T-helper 1 cell treated with Interleukin-12 subunit alpha and Interleukin-12 subunit beta and Interleukin-4 antibody, amounts not matched to agents 30 μg/mL and 1 μg/mL, for 36 hours (primary cell): Measurements from ENCODE around the gene MPRIP.

Source experiments
- H3K27ac Mint-ChIP-seq: one replicate; pipeline ENCODE4 v1.8.0; 2021; ENCODE audit warnings: mild to moderate bottlenecking, mixed read lengths
- H3K27me3 Mint-ChIP-seq: one replicate; pipeline ENCODE4 v1.8.0; 2021; ENCODE audit warnings: low read depth, mixed read lengths
- H3K36me3 Mint-ChIP-seq: one replicate; pipeline ENCODE4 v1.8.0; 2021; ENCODE audit warnings: low read depth, mixed read lengths
- H3K4me1 Mint-ChIP-seq: one replicate; pipeline ENCODE4 v1.8.0; 2021; ENCODE audit warnings: low read depth, mixed read lengths
- H3K4me3 Mint-ChIP-seq: one replicate; pipeline ENCODE4 v1.8.0; 2021; ENCODE audit warnings: mild to moderate bottlenecking, moderate library complexity, mixed read lengths
- H3K9me3 Mint-ChIP-seq: one replicate; pipeline ENCODE4 v1.8.0; 2021; ENCODE audit warnings: mixed read lengths

Gene MPRIP

GRCh38 chr17:17213775-17214174 is 171.5 kb downstream of the MPRIP start:
- no peaks in the 10 kb centered on the region for H3K27me3 Mint-ChIP-seq
- no peak overlapping the region for H3K4me3 Mint-ChIP-seq
- no peaks in the 10 kb centered on the region for H3K9me3 Mint-ChIP-seq
- no peaks in the 10 kb centered on the region for H3K4me1 Mint-ChIP-seq
- H3K36me3 Mint-ChIP-seq = peaks cover 30% of the 10 kb centered on the region
- H3K27ac Mint-ChIP-seq = no peak overlapping the region

- no peaks in the 10 kb centered on the region for H3K9me3 Mint-ChIP-seq
- H3K4me3 Mint-ChIP-seq = no peak overlapping the region
- H3K27me3 Mint-ChIP-seq = no peaks in the 10 kb centered on the region
- no peaks in the 10 kb centered on the region for H3K4me1 Mint-ChIP-seq
- H3K27ac Mint-ChIP-seq = no peak overlapping the region
- peaks cover 30% of the 10 kb centered on the region for H3K36me3 Mint-ChIP-seq
Measured at GRCh38 chr17:17214646-17215436, 172.6 kb downstream of the MPRIP start.

- Mint-ChIP-seq H3K4me1 (no peaks in the 10 kb centered on the region), H3K9me3 (no peaks in the 10 kb centered on the region), H3K27ac (no peak overlapping the region), H3K27me3 (no peaks in the 10 kb centered on the region), H3K4me3 (no peak overlapping the region), H3K36me3 (peaks cover 35% of the 10 kb centered on the region)
Measured at GRCh38 chr17:17215575-17215974, 173.3 kb downstream of the MPRIP start.

- no peak overlapping the region for H3K27ac Mint-ChIP-seq
- H3K36me3 Mint-ChIP-seq = peaks cover 41% of the 10 kb centered on the region
- H3K4me3 Mint-ChIP-seq = no peak overlapping the region
- H3K27me3 Mint-ChIP-seq = no peaks in the 10 kb centered on the region
- no peaks in the 10 kb centered on the region for H3K4me1 Mint-ChIP-seq
- no peaks in the 10 kb centered on the region for H3K9me3 Mint-ChIP-seq
Measured at GRCh38 chr17:17216236-17216635, 174.0 kb downstream of the MPRIP start.

- no peaks in the 10 kb centered on the region for H3K27me3 Mint-ChIP-seq
- no peak overlapping the region for H3K27ac Mint-ChIP-seq
- H3K4me3 Mint-ChIP-seq = no peak overlapping the region
- H3K9me3 Mint-ChIP-seq = no peaks in the 10 kb centered on the region
- peaks cover 43% of the 10 kb centered on the region for H3K36me3 Mint-ChIP-seq
- H3K4me1 Mint-ChIP-seq = no peaks in the 10 kb centered on the region
Measured at GRCh38 chr17:17216776-17217175, 174.5 kb downstream of the MPRIP start.

GRCh38 chr17:17217995-17218394 is 175.7 kb downstream of the MPRIP start:
- H3K36me3 Mint-ChIP-seq = peaks cover 43% of the 10 kb centered on the region
- H3K4me1 Mint-ChIP-seq = no peaks in the 10 kb centered on the region
- no peaks in the 10 kb centered on the region for H3K9me3 Mint-ChIP-seq
- H3K4me3 Mint-ChIP-seq = no peak overlapping the region
- H3K27ac Mint-ChIP-seq = no peak overlapping the region
- no peaks in the 10 kb centered on the region for H3K27me3 Mint-ChIP-seq

GRCh38 chr17:17220529-17220928 is 178.3 kb downstream of the MPRIP start:
- Mint-ChIP-seq H3K4me1 (no peaks in the 10 kb centered on the region), H3K36me3 (peaks cover 51% of the 10 kb centered on the region), H3K4me3 (no peak overlapping the region), H3K9me3 (no peaks in the 10 kb centered on the region), H3K27me3 (no peaks in the 10 kb centered on the region), H3K27ac (no peak overlapping the region)

- H3K9me3 Mint-ChIP-seq = no peaks in the 10 kb centered on the region
- H3K4me3 Mint-ChIP-seq = no peak overlapping the region
- H3K27me3 Mint-ChIP-seq = no peaks in the 10 kb centered on the region
- H3K27ac Mint-ChIP-seq = no peak overlapping the region
- no peaks in the 10 kb centered on the region for H3K4me1 Mint-ChIP-seq
- peaks cover 56% of the 10 kb centered on the region for H3K36me3 Mint-ChIP-seq
Measured at GRCh38 chr17:17221329-17221728, 179.1 kb downstream of the MPRIP start.

GRCh38 chr17:17223736-17224135 is 181.5 kb downstream of the MPRIP start:
- no peaks in the 10 kb centered on the region for H3K9me3 Mint-ChIP-seq
- no peak overlapping the region for H3K4me3 Mint-ChIP-seq
- no peaks in the 10 kb centered on the region for H3K27me3 Mint-ChIP-seq
- no peak overlapping the region for H3K27ac Mint-ChIP-seq
- no peaks in the 10 kb centered on the region for H3K4me1 Mint-ChIP-seq
- peaks cover 42% of the 10 kb centered on the region for H3K36me3 Mint-ChIP-seq

GRCh38 chr17:17224137-17224536 is 181.9 kb downstream of the MPRIP start:
- H3K27me3 Mint-ChIP-seq = no peaks in the 10 kb centered on the region
- peaks cover 44% of the 10 kb centered on the region for H3K36me3 Mint-ChIP-seq
- H3K9me3 Mint-ChIP-seq = no peaks in the 10 kb centered on the region
- no peak overlapping the region for H3K27ac Mint-ChIP-seq
- no peak overlapping the region for H3K4me3 Mint-ChIP-seq
- H3K4me1 Mint-ChIP-seq = no peaks in the 10 kb centered on the region

GRCh38 chr17:17225901-17226300 is 183.6 kb downstream of the MPRIP start:
- H3K27ac Mint-ChIP-seq = no peak overlapping the region
- H3K27me3 Mint-ChIP-seq = no peaks in the 10 kb centered on the region
- H3K4me3 Mint-ChIP-seq = no peak overlapping the region
- peaks cover 42% of the 10 kb centered on the region for H3K36me3 Mint-ChIP-seq
- no peaks in the 10 kb centered on the region for H3K9me3 Mint-ChIP-seq
- no peaks in the 10 kb centered on the region for H3K4me1 Mint-ChIP-seq

- Mint-ChIP-seq H3K36me3 (peaks cover 37% of the 10 kb centered on the region), H3K27me3 (no peaks in the 10 kb centered on the region), H3K9me3 (no peaks in the 10 kb centered on the region), H3K4me3 (no peak overlapping the region), H3K27ac (no peak overlapping the region), H3K4me1 (no peaks in the 10 kb centered on the region)
Measured at GRCh38 chr17:17226451-17227265, 184.4 kb downstream of the MPRIP start.

- Mint-ChIP-seq H3K36me3 (peaks cover 39% of the 10 kb centered on the region), H3K9me3 (no peaks in the 10 kb centered on the region), H3K4me1 (no peaks in the 10 kb centered on the region), H3K27ac (no peak overlapping the region), H3K4me3 (no peak overlapping the region), H3K27me3 (no peaks in the 10 kb centered on the region)
Measured at GRCh38 chr17:17227608-17228520, 185.6 kb downstream of the MPRIP start.

GRCh38 chr17:17228521-17229279 is 186.4 kb downstream of the MPRIP start:
- H3K4me3 Mint-ChIP-seq = no peak overlapping the region
- H3K9me3 Mint-ChIP-seq = no peaks in the 10 kb centered on the region
- no peaks in the 10 kb centered on the region for H3K27me3 Mint-ChIP-seq
- H3K4me1 Mint-ChIP-seq = no peaks in the 10 kb centered on the region
- H3K36me3 Mint-ChIP-seq = peaks cover 33% of the 10 kb centered on the region
- no peak overlapping the region for H3K27ac Mint-ChIP-seq
